Stimulated activated naive CD8-positive, alpha-beta T cell treated with anti-CD3 and anti-CD28 coated beads, Interleukin-15, Interleukin-2, amounts not matched to agents 100 U/mL and 50 U/mL, for 24 hours (primary cell): Measurements from ENCODE around the gene OR1F1.
A peak's percentile ranks its signal among the peaks of the same experiment; 100 is the strongest.
"Not testable (repeated sequence)": the region's sequence is repeated elsewhere in the genome, so short reads cannot be mapped to it uniquely, and the experiment has no call there.

Experiments used
- ATAC-seq: fragments of 150-1000 bp; cut with Tn5 transposase; one replicate; pipeline ENCODE4 v1.10.0; 2021
- DNase-seq: peaks from one replicate; pipeline ENCODE4 v3.0.0; 2021

The OR1F1 gene

GRCh38 chr16:3150346-3151218 lies 37.4 kb upstream of the OR1F1 start:
- DNase-seq (peak; percentile 97), ATAC-seq (peak; percentile 86)

GRCh38 chr16:3152027-3152276 lies 36.1 kb upstream of the OR1F1 start:
- no peak for ATAC-seq
- no peak for DNase-seq

- DNase-seq (peak; percentile 92), ATAC-seq (peak; percentile 55)
These were observed 35.6 kb upstream of the OR1F1 start for GRCh38 chr16:3152277-3152990.

GRCh38 chr16:3152991-3153368 lies 35.0 kb upstream of the OR1F1 start:
- ATAC-seq (no peak), DNase-seq (no peak)

GRCh38 chr16:3155181-3155580 lies 32.8 kb upstream of the OR1F1 start:
- ATAC-seq (no peak), DNase-seq (no peak)

- ATAC-seq = no peak
- no peak for DNase-seq
These were observed 32.0 kb upstream of the OR1F1 start for GRCh38 chr16:3155972-3156371.

- DNase-seq = peak; percentile 75
These were observed 30.6 kb upstream of the OR1F1 start for GRCh38 chr16:3157229-3158025.

GRCh38 chr16:3158026-3158509 lies 29.9 kb upstream of the OR1F1 start:
- ATAC-seq (no peak), DNase-seq (no peak)

More at GRCh38 chr16:3157229-3158025, 30.6 kb upstream of the OR1F1 start:
- peak; percentile 37 for ATAC-seq

GRCh38 chr16:3158510-3159314 lies 29.3 kb upstream of the OR1F1 start:
- ATAC-seq = peak; percentile 77

GRCh38 chr16:3161235-3162018 lies 26.6 kb upstream of the OR1F1 start:
- ATAC-seq (no peak), DNase-seq (no peak)

More at GRCh38 chr16:3158510-3159314, 29.3 kb upstream of the OR1F1 start:
- peak; percentile 89 for DNase-seq

GRCh38 chr16:3164121-3164991 lies 23.6 kb upstream of the OR1F1 start:
- ATAC-seq (no peak), DNase-seq (no peak)

- no peak for ATAC-seq
- no peak for DNase-seq
These were observed 22.7 kb upstream of the OR1F1 start for GRCh38 chr16:3165111-3165822.

GRCh38 chr16:3166505-3166886 lies 21.5 kb upstream of the OR1F1 start:
- no peak for DNase-seq
- no peak for ATAC-seq

GRCh38 chr16:3168729-3169128 lies 19.3 kb upstream of the OR1F1 start:
- ATAC-seq, DNase-seq: not testable (repeated sequence)

GRCh38 chr16:3170440-3171180 lies 17.4 kb upstream of the OR1F1 start:
- DNase-seq (peak; percentile 46), ATAC-seq (no peak)

GRCh38 chr16:3171181-3171854 lies 16.7 kb upstream of the OR1F1 start:
- peak; percentile 76 for DNase-seq

GRCh38 chr16:3171855-3172593 lies 16.0 kb upstream of the OR1F1 start:
- DNase-seq = peak; percentile 76
- ATAC-seq = peak; percentile 73

More at GRCh38 chr16:3171181-3171854, 16.7 kb upstream of the OR1F1 start:
- peak; percentile 75 for ATAC-seq
